ENCODE measurements around the gene CHRDL2.

GRCh38 chr11:74682731-74683278 lies 48.4 kb downstream of the CHRDL2 start:
- TF ChIP-seq ELF4 (IDR thresholded peaks at IDR 0.05) (no peak), BHLHE40 (IDR thresholded peaks at IDR 0.05; ENCODE audit: borderline replicate concordance) (no peak), SUZ12 (IDR thresholded peaks at IDR 0.05) (no peak), PKNOX1 (IDR thresholded peaks at IDR 0.05) (no peak)
